Measurements from ENCODE around the gene AARSD1.
"Not testable (repeated sequence)": the region's sequence is repeated elsewhere in the genome, so short reads cannot be mapped to it uniquely, and the experiment has no call there.

Gene AARSD1

DNA sequence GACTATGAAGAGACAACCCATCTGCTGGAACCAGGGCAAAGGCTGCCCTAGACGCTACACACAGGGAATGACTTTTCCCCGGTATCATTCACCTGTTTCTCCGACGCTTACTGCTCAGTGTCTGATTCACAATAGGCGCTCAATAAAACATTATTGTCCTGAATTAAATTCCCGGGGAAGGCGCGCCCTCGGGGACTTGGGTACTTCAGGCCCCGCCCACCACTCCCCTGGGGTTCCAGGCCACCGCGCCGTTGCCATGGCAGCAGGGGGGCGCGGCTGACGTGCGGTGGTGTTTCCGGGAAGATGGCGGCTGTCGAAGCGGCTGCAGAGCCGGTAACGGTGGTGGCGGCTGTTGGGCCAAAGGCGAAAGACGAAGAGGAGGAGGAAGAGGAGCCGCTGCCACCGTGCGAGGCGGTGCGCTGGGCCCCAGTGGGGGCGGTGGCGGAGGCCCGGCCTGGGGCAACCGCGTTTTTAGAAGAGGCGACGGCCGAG lies 16.1 kb upstream of the AARSD1 start, which contains the start of gene RUNDC1:
TSS of gene RUNDC1 (plus strand) at position 292 of the 492 bp plus-strand sequence. CDS start at position 304, 12 bp downstream.
- peak; percentile 91 for DNase-seq

DNA sequence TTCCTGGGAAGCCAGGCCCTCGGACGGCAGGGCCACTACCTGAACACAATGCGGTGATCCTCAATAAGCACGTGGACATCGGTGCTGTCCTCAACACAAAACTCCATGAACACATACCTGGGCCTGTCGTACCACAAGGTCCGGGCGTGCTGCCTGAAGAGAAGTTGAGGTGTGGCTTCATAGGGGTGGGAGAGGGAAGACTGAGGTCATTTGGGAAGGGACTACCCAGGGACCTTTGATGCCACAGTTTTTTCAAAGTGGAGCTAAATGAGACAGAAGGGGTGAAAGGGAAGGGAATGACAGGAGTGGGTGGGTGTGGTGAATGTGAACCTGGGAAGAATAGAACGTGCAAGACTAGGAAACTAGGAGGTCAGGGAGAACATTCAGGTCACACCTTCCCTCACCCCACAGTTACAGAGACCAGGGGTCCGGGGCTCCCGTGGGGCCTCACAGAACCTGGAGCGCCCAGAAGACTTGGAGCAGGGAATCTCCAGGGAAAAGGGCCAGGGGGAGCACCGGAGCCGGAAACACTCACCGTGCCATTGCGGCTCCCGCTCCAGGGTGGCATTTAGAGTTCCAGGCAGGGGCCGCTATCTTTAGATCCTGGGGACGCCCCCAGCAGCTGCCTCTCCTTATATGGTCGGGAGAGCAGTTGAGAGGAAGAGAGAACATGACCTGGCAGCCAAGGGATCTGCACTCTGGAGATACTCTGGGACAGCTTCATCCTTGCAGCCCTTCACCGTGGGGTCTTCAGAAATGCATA lies 15.4 kb upstream of the AARSD1 start, which contains the start of gene PTGES3L:
TSS of gene PTGES3L (minus strand) at position 570 of the 763 bp plus-strand sequence. CDS start at position 543, 27 bp downstream.
- peak; percentile 31 for DNase-seq

DNA sequence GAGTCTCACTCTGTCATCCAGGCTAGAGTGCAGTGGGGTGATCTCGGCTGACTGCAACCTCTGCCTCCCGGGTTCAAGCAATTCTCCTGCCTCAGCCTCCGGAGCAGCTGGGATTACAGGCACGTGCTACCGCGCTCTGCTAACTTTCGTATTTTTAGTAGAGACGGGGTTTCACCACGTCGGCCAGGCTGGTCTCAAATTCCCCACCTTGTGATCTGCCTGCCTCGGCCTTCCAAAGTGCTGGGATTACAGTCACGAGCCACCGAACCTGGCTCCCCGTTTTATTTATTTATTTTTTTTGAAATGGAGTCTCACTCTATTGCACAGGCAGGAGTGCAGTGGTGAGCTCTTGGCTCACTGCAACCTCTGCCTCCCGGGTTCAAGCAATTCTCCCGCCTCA lies 11.4 kb upstream of the AARSD1 start:
- DNase-seq, result not testable (repeated sequence)

- DNase-seq, result no peak
Observed at GRCh38 chr17:42975265-42975664, 11.0 kb upstream of the AARSD1 start.

DNA sequence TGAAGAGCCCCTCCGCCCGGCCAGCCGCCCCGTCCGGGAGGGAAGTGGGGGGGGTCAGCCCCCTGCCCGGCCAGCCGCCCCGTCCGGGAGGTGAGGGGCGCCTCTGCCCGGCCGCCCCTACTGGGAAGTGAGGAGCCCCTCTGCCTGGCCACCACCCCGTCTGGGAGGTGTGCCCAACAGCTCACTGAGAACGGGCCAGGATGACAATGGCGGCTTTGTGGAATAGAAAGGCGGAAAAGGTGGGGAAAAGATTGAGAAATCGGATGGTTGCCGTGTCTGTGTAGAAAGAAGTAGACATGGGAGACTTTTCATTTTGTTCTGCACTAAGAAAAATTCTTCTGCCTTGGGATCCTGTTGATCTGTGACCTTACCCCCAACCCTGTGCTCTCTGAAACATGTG lies 9.1 kb upstream of the AARSD1 start:
- not testable (repeated sequence) for DNase-seq

DNA sequence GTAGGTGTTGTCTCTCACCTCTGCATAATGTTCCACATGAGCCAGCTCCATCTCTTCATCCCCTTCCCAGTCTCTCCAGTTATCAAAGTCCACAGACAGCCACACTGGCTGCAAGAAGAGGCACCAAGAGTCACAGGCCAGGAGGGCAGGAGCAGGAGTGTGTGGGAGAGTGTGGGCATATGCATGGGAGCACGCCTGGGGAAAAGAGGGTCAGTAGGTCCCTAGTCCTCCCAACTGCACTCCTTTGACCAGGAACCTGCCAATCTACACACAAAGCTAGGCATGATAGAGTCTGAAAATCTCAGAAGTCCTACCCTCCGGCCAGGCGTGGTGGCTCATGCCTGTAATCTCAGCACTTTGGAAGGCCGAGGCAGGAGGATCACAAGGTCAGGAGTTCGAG lies 7.3 kb upstream of the AARSD1 start:
- DNase-seq, result no peak

DNA sequence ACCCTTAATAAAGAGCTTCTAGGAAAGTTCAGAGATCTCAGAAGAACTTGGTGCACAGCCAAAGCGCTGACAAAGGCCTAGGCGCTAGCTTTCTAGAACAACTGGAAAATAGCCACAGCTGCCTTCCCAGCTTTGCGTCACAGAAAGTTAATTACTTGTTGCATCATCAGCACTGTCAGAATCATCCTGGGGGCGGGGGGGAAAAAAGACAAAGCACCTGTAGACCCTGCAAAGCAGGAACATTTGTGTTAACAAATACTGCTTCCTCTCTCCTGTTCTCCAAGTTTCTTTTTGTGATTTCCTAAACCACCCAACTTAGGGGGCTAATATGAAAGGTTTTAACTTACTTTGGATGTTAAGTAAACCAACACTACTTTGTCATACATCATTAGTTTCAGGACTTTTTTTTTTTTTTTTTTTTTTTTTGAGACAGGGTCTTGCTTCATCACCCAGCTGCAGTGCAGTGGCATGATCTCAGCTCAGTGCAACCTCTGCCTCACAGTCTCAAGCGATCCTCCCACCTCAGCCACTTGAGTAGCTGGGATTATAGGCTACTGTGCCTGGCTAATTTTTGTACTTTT lies 4.8 kb upstream of the AARSD1 start:
- DNase-seq, result no peak

DNA sequence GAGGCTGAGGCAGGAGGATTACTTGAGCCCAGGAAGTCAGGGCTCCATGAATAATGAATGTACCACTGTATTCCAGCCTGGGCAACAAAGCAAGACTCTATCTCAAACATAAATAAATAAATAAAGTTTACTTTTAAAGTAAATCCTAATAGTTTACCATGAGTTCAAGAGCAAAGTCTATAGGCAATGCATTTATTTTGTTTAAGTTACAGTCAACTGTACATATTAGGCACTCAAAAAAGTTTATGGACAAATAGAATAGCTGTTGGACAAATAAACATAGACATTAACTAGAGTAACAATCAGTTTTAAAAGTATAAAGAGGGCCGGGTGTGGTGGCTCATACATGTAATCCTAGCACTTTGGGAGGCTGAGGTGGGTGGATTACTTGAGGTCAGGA lies 3.7 kb upstream of the AARSD1 start:
- no peak for DNase-seq

- DNase-seq, result no peak
Observed at GRCh38 chr17:42953669-42954068, 10.6 kb downstream of the AARSD1 start.

GRCh38 chr17:42950044-42950783 lies 14.0 kb downstream of the AARSD1 start:
- DNase-seq, result no peak

GRCh38 chr17:42946812-42947211 lies 17.4 kb downstream of the AARSD1 start:
- no peak for DNase-seq

DNA sequence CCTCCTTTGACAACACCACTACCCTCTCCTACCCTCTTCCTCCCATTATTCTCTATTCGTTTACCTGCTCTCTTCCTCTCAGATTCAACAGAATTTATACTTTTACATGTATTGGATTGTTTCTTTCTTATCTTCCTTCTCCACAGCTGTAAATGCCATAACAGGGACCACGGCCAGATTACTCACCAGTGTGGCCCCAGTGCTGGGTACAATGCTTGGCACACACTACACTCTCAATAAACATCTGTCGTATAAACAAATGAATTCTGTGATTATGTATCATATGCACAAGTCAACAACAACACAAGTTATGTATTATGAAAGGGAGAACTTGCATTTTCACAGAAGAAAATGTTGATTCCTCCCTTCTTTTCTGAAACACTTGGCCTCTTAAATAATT lies 20.0 kb downstream of the AARSD1 start:
- no peak for DNase-seq

- DNase-seq, result peak; percentile 24
Observed at GRCh38 chr17:42937712-42938596, 26.3 kb downstream of the AARSD1 start.

GRCh38 chr17:42929497-42929844 lies 34.8 kb downstream of the AARSD1 start:
- no peak for DNase-seq

DNA sequence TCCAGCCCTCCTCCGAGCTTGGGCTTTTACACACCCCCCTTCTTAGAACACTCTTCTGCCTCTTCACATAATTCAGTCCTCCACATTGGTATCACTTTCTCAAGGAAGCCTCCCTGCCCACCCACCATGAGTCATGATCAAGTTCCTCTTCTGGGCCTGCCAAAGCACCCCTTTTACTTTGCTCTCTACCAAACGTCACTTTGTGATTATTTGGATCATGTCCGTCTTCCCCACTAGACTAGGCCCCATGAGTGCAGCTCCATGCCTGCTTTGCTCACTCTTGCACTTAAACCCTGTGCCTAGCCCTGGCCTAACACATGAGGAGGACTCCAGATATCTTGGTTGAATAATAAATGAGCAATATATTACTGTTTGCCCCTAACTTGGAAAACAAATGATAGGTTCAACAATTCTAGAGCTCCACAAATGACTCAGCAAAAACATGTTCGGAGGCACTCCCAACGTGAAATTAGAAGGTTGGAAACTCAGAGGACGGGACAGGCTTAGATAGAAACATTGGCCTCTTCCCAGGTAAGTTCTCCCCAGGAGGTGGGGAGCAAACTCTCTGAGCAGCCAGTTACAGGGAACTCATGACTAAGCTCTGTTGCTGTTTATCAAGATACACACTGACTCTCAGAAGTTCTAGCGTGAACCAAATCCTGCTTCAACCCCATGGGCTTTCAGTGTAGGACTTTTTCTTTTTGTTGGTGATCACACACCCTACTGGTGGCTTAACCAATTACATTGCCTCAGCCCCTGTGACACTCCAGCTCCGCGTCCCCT lies 35.3 kb downstream of the AARSD1 start:
- DNase-seq, result peak; percentile 12

DNA sequence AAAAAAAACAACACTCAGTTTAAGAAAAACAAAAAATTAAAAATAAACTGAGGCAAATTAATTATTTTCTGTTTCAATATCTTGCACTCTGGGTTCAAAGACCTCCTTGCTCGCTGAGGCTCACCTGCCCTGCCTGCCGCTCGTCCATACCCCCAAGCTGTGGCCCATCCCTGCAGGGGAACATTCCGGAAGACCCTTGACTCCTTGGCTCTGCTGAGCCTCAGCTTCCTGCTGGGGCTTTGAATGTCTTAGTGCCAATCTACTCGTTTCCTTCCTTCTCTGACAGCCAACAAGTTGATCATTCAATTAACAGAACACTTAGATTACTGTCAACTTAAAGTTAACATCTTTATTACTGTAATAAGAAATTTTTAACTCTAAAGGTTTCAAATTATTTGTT lies 39.4 kb downstream of the AARSD1 start:
- DNase-seq, result no peak

- not testable (repeated sequence) for DNase-seq
Observed at GRCh38 chr17:42923472-42923871, 40.8 kb downstream of the AARSD1 start.

DNA sequence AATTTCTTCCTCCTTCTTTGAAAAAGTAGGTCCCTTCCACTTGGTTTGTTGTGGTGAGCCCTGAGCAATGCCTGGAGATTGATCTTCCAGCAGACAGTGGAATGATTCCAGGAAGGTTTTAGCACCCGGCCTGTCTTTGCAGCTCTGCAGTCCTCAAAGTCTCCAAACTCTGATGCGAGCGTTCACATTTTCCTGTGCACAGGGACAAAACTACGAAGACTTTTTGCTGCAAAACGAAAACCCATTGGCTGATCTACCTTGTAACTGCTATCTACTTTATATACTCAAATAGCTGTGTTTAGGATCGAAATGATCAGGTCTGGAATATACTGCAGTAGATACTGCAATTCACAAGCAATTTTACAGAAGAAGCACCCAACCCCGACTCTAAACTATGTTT lies 42.0 kb downstream of the AARSD1 start:
- no peak for DNase-seq

DNA sequence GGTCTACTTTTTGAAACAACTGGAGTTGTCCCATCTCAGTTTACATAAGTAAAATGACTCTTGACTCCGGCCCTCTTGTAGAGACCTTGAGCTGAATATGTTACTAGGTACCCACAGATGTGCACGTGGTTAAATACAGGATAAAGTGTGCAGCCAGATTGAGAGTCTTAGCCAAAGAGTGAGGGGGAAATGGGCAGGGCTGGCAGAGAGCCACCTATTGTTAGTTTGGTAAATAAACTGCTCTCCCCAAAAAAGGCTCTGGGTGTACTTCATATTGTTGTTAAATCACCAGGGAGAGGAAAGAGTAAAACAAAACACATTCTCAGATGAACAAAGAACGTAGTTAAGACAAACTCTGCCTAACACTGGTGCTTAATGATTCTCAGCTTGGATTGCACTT lies 43.3 kb downstream of the AARSD1 start:
- DNase-seq, result no peak

GRCh38 chr17:42920106-42920900 lies 44.0 kb downstream of the AARSD1 start:
- DNase-seq, result no peak

- DNase-seq, result not testable (repeated sequence)
Observed at GRCh38 chr17:42919522-42920077, 44.7 kb downstream of the AARSD1 start.
